HFF-Myc (cell line): ENCODE measurements around the gene TJP3.

Source experiments
- DNase-seq: peaks from one replicate; pipeline ENCODE4 v3.0.0-alpha.2; 2011; ENCODE audit warnings: low read depth; ENCODE audit errors: extremely low read depth
- H3K4me3 ChIP-seq: replicated peaks from 2 replicates; pipeline ENCODE4 v1.5.1; 2011; ENCODE audit warnings: low read depth, mild to moderate bottlenecking, control low read depth, low read length
- CTCF ChIP-seq: IDR thresholded peaks from 2 replicates; pipeline ENCODE4 v1.5.1; 2012; ENCODE audit warnings: mild to moderate bottlenecking, low read depth, low read length, control low read depth; ENCODE audit errors: missing control alignments

The TJP3 gene

GRCh38 chr19:3680939-3681338, 27.2 kb upstream of the TJP3 start:
- TF ChIP-seq CTCF: no peak
- no peak for DNase-seq
- H3K4me3 ChIP-seq: no peak overlapping the region

- H3K4me3 ChIP-seq: no peak overlapping the region
- no peak for TF ChIP-seq CTCF
- DNase-seq: no peak
Observed at GRCh38 chr19:3682286-3682685, 25.9 kb upstream of the TJP3 start.

- DNase-seq: no peak
- TF ChIP-seq CTCF: no peak
- no peak overlapping the region for H3K4me3 ChIP-seq
Observed at GRCh38 chr19:3682741-3683404, 25.3 kb upstream of the TJP3 start.

GRCh38 chr19:3683405-3684053, 24.7 kb upstream of the TJP3 start:
- DNase-seq: no peak
- TF ChIP-seq CTCF: no peak
- no peak overlapping the region for H3K4me3 ChIP-seq

- TF ChIP-seq CTCF: no peak
- no peak for DNase-seq
- no peak overlapping the region for H3K4me3 ChIP-seq
Observed at GRCh38 chr19:3684054-3684816, 23.9 kb upstream of the TJP3 start.

GRCh38 chr19:3684817-3685410, 23.3 kb upstream of the TJP3 start:
- no peak for DNase-seq
- no peak for TF ChIP-seq CTCF
- H3K4me3 ChIP-seq: no peak overlapping the region
